HCT116 (cell line): Measurements from ENCODE around the gene RPAP3. TPM values are rescaled to one million over a fixed set of nuclear protein-coding genes. Genes with fewer than 3 reads are reported as not detected.

Experiments
- ATAC-seq: fragments of 200-7000 bp; cut with Tn5 transposase; 2 replicates; pipeline ENCODE4 v1.9.1; 2020; ENCODE audit warnings: mild to moderate bottlenecking, moderate library complexity
- BruUV-seq: library from RNA; stranded (reverse); fragments of 400-500 nt; replicated peaks from 2 replicates; lab custom pipeline; 2021; lab: Mats Ljungman, UMichigan
- CTCF ChIA-PET: fragments of 300-600 bp; sonication (Branson Sonifier 250); formaldehyde crosslinking; loops from one replicate; lab custom pipeline; 2021; ENCODE audit warnings: antibody characterized with exemption; lab: Charles Lee
- POLR2A ChIA-PET: fragments of 300-600, 350-600 bp; sonication (Branson Sonifier 250); formaldehyde crosslinking; loops from one replicate; lab custom pipeline; 2021; ENCODE audit warnings: antibody characterized with exemption; lab: Charles Lee
- RAD21 ChIA-PET, 2 experiments: fragments of 300-600 bp; sonication (Branson Sonifier 250); formaldehyde crosslinking; loops; one replicate each; lab custom pipeline; 2023; ENCODE audit warnings: low total read pairs in 2 of 2; ENCODE audit not compliant: uncharacterized antibody in 2 of 2, unreplicated experiment in 2 of 2, low non-redundant PET in 1 of 2; lab: Charles Lee
- DNase-seq: peaks from one replicate; pipeline ENCODE4 v3.0.0-alpha.2; 2010; ENCODE audit warnings: low read depth, low spot score
- H2AFZ ChIP-seq: fragments of 200-600 bp; shearing (Covaris generic), sonication (generic); 2 replicates; pipeline ENCODE4 v1.6.1; 2017; ENCODE audit warnings: low read depth, mixed run types, mixed read lengths, antibody characterized with exemption, low read length; ENCODE audit not compliant: poor library complexity, severe bottlenecking
- H3K27ac ChIP-seq: 2 replicates; pipeline ENCODE4 v1.5.1; 2012; ENCODE audit warnings: low read depth, low read length
- H3K27me3 ChIP-seq: fragments of 200-600 bp; sonication (generic); 2 replicates; pipeline ENCODE4 v1.6.1; 2016; ENCODE audit warnings: mixed run types, low read length, mixed read lengths; ENCODE audit not compliant: insufficient read depth
- H3K36me3 ChIP-seq, 2 experiments: fragments of 200-500 bp in 1 of 2; fragments of 200-600 bp in 1 of 2; sonication (Bioruptor generic) in 1 of 2; sonication (generic) in 1 of 2; 2 replicates each; pipeline versions ENCODE4 v1.5.1 to v1.6.1; 2014 to 2016; ENCODE audit warnings: low read length in 2 of 2, inconsistent platforms in 1 of 2, mixed read lengths in 1 of 2, mixed run types in 1 of 2; ENCODE audit not compliant: insufficient read depth in 2 of 2, control insufficient read depth in 1 of 2
- H3K4me1 ChIP-seq, 2 experiments: fragments of 200-600 bp in 1 of 2; sonication (generic) in 1 of 2; 2 replicates each; pipeline versions ENCODE4 v1.5.1 to v1.6.1; 2012 to 2017; ENCODE audit warnings: low read length in 2 of 2, inconsistent platforms in 1 of 2, mild to moderate bottlenecking in 1 of 2, mixed read lengths in 1 of 2, mixed run types in 1 of 2, moderate library complexity in 1 of 2; ENCODE audit not compliant: insufficient read depth in 2 of 2, control insufficient read depth in 1 of 2
- H3K4me2 ChIP-seq: fragments of 200-600 bp; sonication (generic); 2 replicates; pipeline ENCODE4 v1.6.1; 2017; ENCODE audit warnings: mixed run types, low read length, mixed read lengths
- H3K4me3 ChIP-seq, 2 experiments: fragments of 200-600 bp in 1 of 2; sonication (generic) in 1 of 2; replicated peaks in 1 of 2; 2 replicates each; pipeline ENCODE4 v1.5.1; 2011 to 2016; ENCODE audit warnings: low read length in 2 of 2, control low read depth in 1 of 2, low read depth in 1 of 2, mild to moderate bottlenecking in 1 of 2, mixed read lengths in 1 of 2, mixed run types in 1 of 2
- H3K79me2 ChIP-seq: fragments of 200-600 bp; sonication (generic); 2 replicates; pipeline ENCODE4 v1.6.1; 2017; ENCODE audit warnings: mild to moderate bottlenecking, mixed run types, low read length, moderate library complexity, mixed read lengths; ENCODE audit not compliant: insufficient read depth
- H3K9ac ChIP-seq: fragments of 200-600 bp; sonication (generic); 2 replicates; pipeline ENCODE4 v1.6.1; 2016; ENCODE audit warnings: low read length, mixed read lengths
- H3K9me2 ChIP-seq: fragments of 200-600 bp; sonication (generic), shearing (Covaris generic); 2 replicates; pipeline ENCODE4 v1.6.1; 2017; ENCODE audit warnings: mixed run types, mild to moderate bottlenecking, moderate library complexity; ENCODE audit not compliant: insufficient read depth
- H3K9me3 ChIP-seq, 2 experiments: fragments of 200-500 bp in 1 of 2; fragments of 200-600 bp in 1 of 2; sonication (Bioruptor generic) in 1 of 2; sonication (generic) in 1 of 2; 2 replicates each; pipeline ENCODE4 v1.6.1; 2014 to 2017; ENCODE audit warnings: low read length in 2 of 2, mixed read lengths in 2 of 2, inconsistent platforms in 1 of 2, low read depth in 1 of 2, mild to moderate bottlenecking in 1 of 2, mixed run types in 1 of 2, moderate library complexity in 1 of 2; ENCODE audit not compliant: control insufficient read depth in 1 of 2, insufficient read depth in 1 of 2
- H4K20me1 ChIP-seq: fragments of 200-600 bp; sonication (generic), shearing (Covaris generic); 2 replicates; pipeline ENCODE4 v1.6.1; 2017; ENCODE audit warnings: mixed run types, mild to moderate bottlenecking, moderate library complexity; ENCODE audit not compliant: insufficient read depth
- CTCF ChIP-seq, 3 experiments: fragments of 200-600 bp in 1 of 3; sonication (generic) in 1 of 3; IDR thresholded peaks in 2 of 3; conservative IDR thresholded peaks in 1 of 3; 2 replicates each; pipeline ENCODE4 v1.5.1; 2012 to 2017; ENCODE audit warnings: low read depth in 2 of 3, low read length in 2 of 3, antibody characterized with exemption in 1 of 3, borderline replicate concordance in 1 of 3, control low read depth in 1 of 3, mild to moderate bottlenecking in 1 of 3, mixed read lengths in 1 of 3, mixed run types in 1 of 3, moderate library complexity in 1 of 3; ENCODE audit not compliant: insufficient read depth in 1 of 3
- RAD21 ChIP-seq: IDR thresholded peaks from 2 replicates; pipeline ENCODE4 v1.6.1; 2012; ENCODE audit warnings: low read depth, mild to moderate bottlenecking
- REST ChIP-seq: IDR thresholded peaks from 2 replicates; pipeline ENCODE4 v1.6.1; 2012; ENCODE audit warnings: low read depth
- ZBTB33 ChIP-seq: IDR thresholded peaks from 2 replicates; pipeline ENCODE4 v1.6.1; 2011; ENCODE audit warnings: mild to moderate bottlenecking, low read length, moderate library complexity; ENCODE audit not compliant: insufficient replicate concordance; ENCODE audit errors: extremely low read depth
- intact Hi-C: fragments of 100-400 bp; cut with micrococcal nuclease; formaldehyde crosslinking; loops from 2 replicates; pipeline ENCODE4 v1.10.0; 2022
- total RNA-seq: library from RNA; stranded (reverse); gene quantifications from one replicate; pipeline ENCODE4 v1.2.1, GENCODE V29; 2021; ENCODE audit not compliant: unreplicated experiment

Gene RPAP3
- total RNA-seq, 1 experiment from 2014 or later: 48.3 TPM

DNA sequence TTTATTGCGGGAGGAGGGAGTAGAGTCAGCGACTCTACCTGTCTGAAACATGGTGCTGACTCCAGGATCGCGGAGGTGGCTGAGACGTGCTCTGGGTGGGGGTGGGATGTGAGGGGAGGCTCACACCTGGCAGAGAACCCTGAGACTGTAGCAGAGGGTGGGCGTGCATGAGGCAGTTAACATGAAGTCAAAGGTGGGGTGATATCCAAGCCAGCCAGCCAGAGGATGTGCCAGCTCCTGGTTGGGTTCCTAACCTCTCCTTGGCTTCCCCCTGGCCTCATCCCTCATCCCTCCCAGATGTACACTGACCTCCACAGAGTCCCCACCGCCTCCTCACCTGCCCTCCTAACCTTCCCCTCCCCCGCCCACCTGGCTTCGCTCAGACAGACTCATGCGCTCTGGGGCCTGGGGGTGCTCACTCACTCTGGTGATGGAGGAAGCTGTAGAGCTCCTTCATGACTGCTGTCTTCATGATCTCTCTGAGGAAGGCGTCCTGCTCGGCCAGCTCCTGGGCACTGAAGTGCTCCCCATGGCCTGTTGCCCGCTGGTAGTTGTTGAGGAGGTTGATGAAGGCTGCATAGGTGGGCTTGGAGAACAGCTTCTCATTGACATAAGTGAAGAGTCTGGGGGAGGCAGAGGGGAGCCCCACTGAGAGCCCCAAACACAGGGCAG is 10.2 kb upstream of the RPAP3 start (continued):
- no peak for TF ChIP-seq ZBTB33

DNA sequence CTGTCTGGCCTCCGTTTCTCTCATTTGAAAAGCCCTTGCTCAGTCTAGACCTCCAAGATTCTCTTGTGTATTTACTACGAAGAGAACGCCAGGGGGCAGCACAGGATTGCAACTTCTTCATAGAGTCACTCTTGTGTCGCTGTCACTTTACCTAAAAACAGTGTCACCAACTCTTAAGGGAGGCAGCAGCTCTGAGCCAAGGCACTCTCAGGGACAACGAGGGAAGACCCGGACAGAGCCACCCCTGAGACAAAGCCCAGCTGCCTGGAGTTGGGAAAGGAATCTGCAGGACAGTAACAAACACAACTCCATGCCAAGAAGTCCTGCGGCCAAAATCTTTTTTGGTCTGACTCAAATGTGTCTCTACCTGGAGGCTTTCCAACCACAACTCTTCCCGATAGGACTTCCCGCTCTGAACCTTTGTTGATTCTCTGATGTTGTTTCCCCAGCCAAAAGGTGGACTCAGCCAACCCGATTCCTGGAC is 9.6 kb upstream of the RPAP3 start:
- H3K36me3 ChIP-seq: no peaks in the 10 kb centered on the region
- H4K20me1 ChIP-seq: no peaks in the 10 kb centered on the region
- H3K27me3 ChIP-seq: no peaks in the 10 kb centered on the region
- ChIA-PET CTCF (interaction anchor here (0.6 to 4.4 kb wide), 10 partner anchors 9 to 903 kb away, joined by 3 to 63 read pairs (median 4); partner anchors contain the start of genes ENDOU, RAPGEF3 and RPAP3), POLR2A (no interaction called here), RAD21 (interaction anchor here (0.7 to 2.0 kb wide), 5 partner anchors 25 to 123 kb away, joined by 3 to 9 read pairs (median 4); no protein-coding TSS in a partner anchor)
- DNase-seq: peak; percentile 74
- H3K4me1 ChIP-seq: peaks cover 0 to 7% of the 10 kb centered on the region in 2 experiments; a peak in 1 of 4 replicates
- no peak overlapping the region for H3K4me3 ChIP-seq
- peak; percentile 87 for ATAC-seq
- intact Hi-C loops: loop anchor here (1.0 to 10.0 kb wide), 5 partner anchors 52 to 449 kb away; no protein-coding TSS in a partner anchor
- H3K9me3 ChIP-seq: no peaks in the 10 kb centered on the region
- H2AFZ ChIP-seq: no peak overlapping the region
- no peak overlapping the region for H3K27ac ChIP-seq
- TF ChIP-seq RAD21: peak; percentile 95
- TF ChIP-seq CTCF (IDR thresholded peaks at IDR 0.05 in 2 of 3, conservative IDR thresholded peaks at IDR 0.05 in 1 of 3; ENCODE audit: borderline replicate concordance in 1 of 3, insufficient read depth in 1 of 3, low read depth in 2 of 3, low read length in 2 of 3): peak; percentile 70 to 90 (median 86)
- TF ChIP-seq REST: no peak
- TF ChIP-seq, all 23 proteins: peak for 2
- H3K9me2 ChIP-seq: no peaks in the 10 kb centered on the region
- H3K9ac ChIP-seq: no peak overlapping the region
- BruUV-seq: no TSS peak
- no peaks in the 10 kb centered on the region for H3K79me2 ChIP-seq
- H3K4me2 ChIP-seq: no peak overlapping the region
